ENCODE measurements around the gene FIP1L1.

Gene FIP1L1

DNA sequence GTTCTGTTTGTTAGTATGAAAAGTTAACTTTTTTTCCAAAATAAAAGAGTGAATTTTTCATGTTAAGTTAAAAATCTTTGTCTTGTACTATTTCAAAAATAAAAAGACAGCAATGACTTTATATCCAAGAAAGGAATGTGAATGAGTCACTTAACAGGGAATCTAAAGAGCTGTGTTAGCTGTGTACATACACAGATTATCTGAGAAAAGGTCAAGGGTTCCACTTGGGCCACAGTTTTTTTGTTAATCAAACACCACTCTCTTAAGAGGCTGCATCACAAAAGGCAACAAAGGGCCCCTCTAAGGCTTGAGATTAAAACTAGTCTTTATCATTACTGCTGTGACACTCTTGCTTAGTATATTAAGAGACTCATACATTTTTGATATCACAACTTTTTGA is 82.1 kb downstream of the FIP1L1 start:
- Histone ChIP-seq H4K20me1 (ENCODE audit: insufficient read depth, low read length) (no peaks in the 10 kb centered on the region; the same call in 1 of the 2 replicates), H3K27ac (ENCODE audit: low read length) (no peak overlapping the region), H3K4me3 (ENCODE audit: low read depth in 1 of 2, low read length in 2 of 2) (no peak overlapping the region), H3K9me3 (ENCODE audit: insufficient read depth, low read length, severe bottlenecking) (no peaks in the 10 kb centered on the region), H3K79me2 (ENCODE audit: insufficient read depth, low read length) (no peaks in the 10 kb centered on the region), H3K9ac (ENCODE audit: low read depth, low read length) (no peak overlapping the region), H3K36me3 (ENCODE audit: insufficient read depth, low read length) (peaks cover 80% of the 10 kb centered on the region), H3K27me3 (ENCODE audit: insufficient read depth, low read length, poor library complexity) (no peaks in the 10 kb centered on the region), H3K4me2 (ENCODE audit: insufficient read depth, low read length) (no peak overlapping the region), H2AFZ (ENCODE audit: low read depth, low read length) (no peak overlapping the region), H3K4me1 (ENCODE audit: insufficient read depth, low read length) (no peaks in the 10 kb centered on the region)
- DNase-seq (no peak), ATAC-seq (ENCODE audit: insufficient read depth, low read depth) (no peak)
- TF ChIP-seq EZH2 (IDR thresholded peaks at IDR 0.05; ENCODE audit: borderline replicate concordance, low read depth, low read length, severe bottlenecking): no peak
- TF ChIP-seq, protein P1, sequence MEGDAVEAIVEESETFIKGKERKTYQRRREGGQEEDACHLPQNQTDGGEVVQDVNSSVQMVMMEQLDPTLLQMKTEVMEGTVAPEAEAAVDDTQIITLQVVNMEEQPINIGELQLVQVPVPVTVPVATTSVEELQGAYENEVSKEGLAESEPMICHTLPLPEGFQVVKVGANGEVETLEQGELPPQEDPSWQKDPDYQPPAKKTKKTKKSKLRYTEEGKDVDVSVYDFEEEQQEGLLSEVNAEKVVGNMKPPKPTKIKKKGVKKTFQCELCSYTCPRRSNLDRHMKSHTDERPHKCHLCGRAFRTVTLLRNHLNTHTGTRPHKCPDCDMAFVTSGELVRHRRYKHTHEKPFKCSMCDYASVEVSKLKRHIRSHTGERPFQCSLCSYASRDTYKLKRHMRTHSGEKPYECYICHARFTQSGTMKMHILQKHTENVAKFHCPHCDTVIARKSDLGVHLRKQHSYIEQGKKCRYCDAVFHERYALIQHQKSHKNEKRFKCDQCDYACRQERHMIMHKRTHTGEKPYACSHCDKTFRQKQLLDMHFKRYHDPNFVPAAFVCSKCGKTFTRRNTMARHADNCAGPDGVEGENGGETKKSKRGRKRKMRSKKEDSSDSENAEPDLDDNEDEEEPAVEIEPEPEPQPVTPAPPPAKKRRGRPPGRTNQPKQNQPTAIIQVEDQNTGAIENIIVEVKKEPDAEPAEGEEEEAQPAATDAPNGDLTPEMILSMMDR (IDR thresholded peaks at IDR 0.05; ENCODE audit: borderline replicate concordance, extremely low read depth, low read length, poor library complexity, severe bottlenecking): no peak

DNA sequence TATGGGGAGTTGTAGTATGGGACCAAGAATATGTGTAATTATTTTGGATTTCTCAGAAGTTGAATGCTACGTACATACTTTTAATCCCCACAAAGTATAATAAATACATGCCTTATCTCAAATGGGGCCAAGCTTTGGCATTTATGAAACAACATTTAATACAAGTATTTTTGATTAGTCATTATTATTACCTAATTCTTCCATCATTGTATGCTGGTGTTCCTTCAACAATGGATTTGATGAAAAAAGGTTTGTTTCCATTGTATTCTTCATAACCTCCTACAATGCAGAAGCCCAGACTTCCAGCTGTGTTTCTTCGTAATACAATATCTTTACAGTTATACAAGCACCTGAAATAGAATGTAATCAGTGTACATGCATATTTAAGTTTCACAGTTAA is 83.8 kb downstream of the FIP1L1 start:
- H2AFZ ChIP-seq (ENCODE audit: low read depth, low read length): no peak overlapping the region
- H3K4me3 ChIP-seq (ENCODE audit: low read depth in 1 of 2, low read length in 2 of 2): no peak overlapping the region
- H3K4me2 ChIP-seq (ENCODE audit: insufficient read depth, low read length): no peak overlapping the region
- H3K27ac ChIP-seq (ENCODE audit: low read length): no peak overlapping the region
- peaks cover under 1% of the 10 kb centered on the region for H3K9me3 ChIP-seq (ENCODE audit: insufficient read depth, low read length, severe bottlenecking)
- DNase-seq (no peak), ATAC-seq (ENCODE audit: insufficient read depth, low read depth) (no peak)
- no peaks in the 10 kb centered on the region for H3K27me3 ChIP-seq (ENCODE audit: insufficient read depth, low read length, poor library complexity)
- no peaks in the 10 kb centered on the region; the same call in 1 of the 2 replicates for H4K20me1 ChIP-seq (ENCODE audit: insufficient read depth, low read length)
- H3K4me1 ChIP-seq (ENCODE audit: insufficient read depth, low read length): no peaks in the 10 kb centered on the region
- no peak overlapping the region for H3K9ac ChIP-seq (ENCODE audit: low read depth, low read length)
- peaks cover 63% of the 10 kb centered on the region for H3K36me3 ChIP-seq (ENCODE audit: insufficient read depth, low read length)
- no peak for TF ChIP-seq EZH2 (IDR thresholded peaks at IDR 0.05; ENCODE audit: borderline replicate concordance, low read depth, low read length, severe bottlenecking)
- TF ChIP-seq, protein P1 (IDR thresholded peaks at IDR 0.05; ENCODE audit: borderline replicate concordance, extremely low read depth, low read length, poor library complexity, severe bottlenecking): no peak
- no peaks in the 10 kb centered on the region for H3K79me2 ChIP-seq (ENCODE audit: insufficient read depth, low read length)

DNA sequence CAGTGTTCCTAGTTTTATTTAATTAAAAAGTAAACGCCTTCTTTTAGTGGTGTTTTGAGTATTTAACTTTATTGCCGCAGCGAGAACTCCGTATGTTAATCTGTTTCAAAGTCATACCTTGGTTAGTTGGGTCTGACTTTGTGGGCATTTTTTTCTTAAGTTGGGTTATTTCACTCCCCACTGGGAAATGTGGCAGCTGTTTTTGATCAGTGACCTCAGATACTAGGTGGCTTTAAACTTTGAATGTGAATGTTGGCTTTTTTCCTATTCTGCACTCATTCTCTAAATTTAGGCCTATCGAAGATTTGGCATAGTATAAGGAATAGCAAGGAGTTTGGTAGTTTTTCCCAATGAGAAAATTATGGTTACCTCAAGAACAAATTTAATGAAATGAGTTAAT is 85.9 kb downstream of the FIP1L1 start:
- Histone ChIP-seq H4K20me1 (ENCODE audit: insufficient read depth, low read length) (no peaks in the 10 kb centered on the region; the same call in 1 of the 2 replicates), H3K79me2 (ENCODE audit: insufficient read depth, low read length) (no peaks in the 10 kb centered on the region), H3K4me2 (ENCODE audit: insufficient read depth, low read length) (no peak overlapping the region), H3K4me3 (ENCODE audit: low read depth in 1 of 2, low read length in 2 of 2) (no peak overlapping the region), H3K4me1 (ENCODE audit: insufficient read depth, low read length) (no peaks in the 10 kb centered on the region), H3K9me3 (ENCODE audit: insufficient read depth, low read length, severe bottlenecking) (peaks cover 6% of the 10 kb centered on the region), H3K9ac (ENCODE audit: low read depth, low read length) (no peak overlapping the region), H3K27ac (ENCODE audit: low read length) (no peak overlapping the region), H2AFZ (ENCODE audit: low read depth, low read length) (no peak overlapping the region), H3K27me3 (ENCODE audit: insufficient read depth, low read length, poor library complexity) (no peaks in the 10 kb centered on the region), H3K36me3 (ENCODE audit: insufficient read depth, low read length) (peaks cover 43% of the 10 kb centered on the region)
- TF ChIP-seq, protein P1 (IDR thresholded peaks at IDR 0.05; ENCODE audit: borderline replicate concordance, extremely low read depth, low read length, poor library complexity, severe bottlenecking): no peak
- TF ChIP-seq EZH2 (IDR thresholded peaks at IDR 0.05; ENCODE audit: borderline replicate concordance, low read depth, low read length, severe bottlenecking): no peak
- DNase-seq (no peak), ATAC-seq (ENCODE audit: insufficient read depth, low read depth) (no peak)

DNA sequence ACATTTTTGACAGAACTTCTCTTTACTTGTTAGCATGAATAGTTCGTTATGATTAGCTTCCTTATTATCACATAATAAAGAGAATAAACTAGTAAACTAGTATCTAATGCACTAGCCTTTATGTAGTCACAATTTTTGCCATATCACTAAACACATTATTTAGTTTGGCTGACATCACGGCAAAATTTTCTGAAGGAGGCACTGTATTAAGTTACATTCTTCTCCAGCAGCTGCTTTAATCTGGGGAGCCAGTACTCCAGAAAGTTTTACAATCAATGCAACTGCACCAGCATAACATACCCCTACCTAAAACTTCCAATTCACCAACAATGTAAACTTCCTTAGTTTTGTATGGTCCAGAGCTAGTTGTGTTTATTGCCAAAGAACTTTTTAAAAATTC is 87.8 kb downstream of the FIP1L1 start:
- H3K27ac ChIP-seq (ENCODE audit: low read length): no peak overlapping the region
- no peak overlapping the region for H2AFZ ChIP-seq (ENCODE audit: low read depth, low read length)
- no peaks in the 10 kb centered on the region for H3K79me2 ChIP-seq (ENCODE audit: insufficient read depth, low read length)
- H3K36me3 ChIP-seq (ENCODE audit: insufficient read depth, low read length): peaks cover 24% of the 10 kb centered on the region
- ATAC-seq (ENCODE audit: insufficient read depth, low read depth) (no peak), DNase-seq (no peak)
- H3K9ac ChIP-seq (ENCODE audit: low read depth, low read length): no peak overlapping the region
- TF ChIP-seq EZH2 (IDR thresholded peaks at IDR 0.05; ENCODE audit: borderline replicate concordance, low read depth, low read length, severe bottlenecking): no peak
- TF ChIP-seq, protein P1 (IDR thresholded peaks at IDR 0.05; ENCODE audit: borderline replicate concordance, extremely low read depth, low read length, poor library complexity, severe bottlenecking): no peak
- H3K27me3 ChIP-seq (ENCODE audit: insufficient read depth, low read length, poor library complexity): no peaks in the 10 kb centered on the region
- H4K20me1 ChIP-seq (ENCODE audit: insufficient read depth, low read length): no peaks in the 10 kb centered on the region
- no peak overlapping the region for H3K4me3 ChIP-seq (ENCODE audit: low read depth in 1 of 2, low read length in 2 of 2)
- no peak overlapping the region for H3K4me2 ChIP-seq (ENCODE audit: insufficient read depth, low read length)
- H3K9me3 ChIP-seq (ENCODE audit: insufficient read depth, low read length, severe bottlenecking): peaks cover 6% of the 10 kb centered on the region
- no peaks in the 10 kb centered on the region for H3K4me1 ChIP-seq (ENCODE audit: insufficient read depth, low read length)

Measured in DND-41 (cell line).